Kidney epithelial cell (primary cell): ENCODE data around the gene EP400. TPM values are rescaled to one million over a fixed set of nuclear protein-coding genes. Genes with fewer than 3 reads are reported as not detected.
"Not testable (repeated sequence)": the region's sequence is repeated elsewhere in the genome, so short reads cannot be mapped to it uniquely, and the experiment has no call there.

Source experiments
- DNase-seq: peaks from one replicate; pipeline ENCODE4 v3.0.0-alpha.2; 2010; ENCODE audit warnings: low read depth
- H3K27me3 ChIP-seq: 2 replicates; pipeline ENCODE4 v1.6.0; 2011; ENCODE audit warnings: low read length; ENCODE audit not compliant: control insufficient read depth, insufficient read depth
- H3K36me3 ChIP-seq: 2 replicates; pipeline ENCODE4 v1.5.1; 2011; ENCODE audit warnings: low read length; ENCODE audit not compliant: control insufficient read depth, insufficient read depth
- H3K4me3 ChIP-seq: 2 replicates; pipeline ENCODE4 v1.5.1; 2011; ENCODE audit warnings: low read depth, mild to moderate bottlenecking, control low read depth, low read length
- total RNA-seq: library from RNA; depleted of rRNA; stranded (reverse); fragments of >200 nt; gene quantifications from 2 replicates; pipeline ENCODE4 v1.2.3, GENCODE V29; 2015
- TF ChIP-seq, protein P1 (sequence below): IDR thresholded peaks from 2 replicates; pipeline ENCODE4 v1.5.1; 2011; ENCODE audit warnings: mild to moderate bottlenecking, moderate library complexity, low read length, control low read depth, inconsistent platforms; ENCODE audit not compliant: insufficient read depth, poor library complexity, severe bottlenecking

EP400 gene
- total RNA-seq, 1 donor from 2014 or later, result 21.4 TPM

DNA sequence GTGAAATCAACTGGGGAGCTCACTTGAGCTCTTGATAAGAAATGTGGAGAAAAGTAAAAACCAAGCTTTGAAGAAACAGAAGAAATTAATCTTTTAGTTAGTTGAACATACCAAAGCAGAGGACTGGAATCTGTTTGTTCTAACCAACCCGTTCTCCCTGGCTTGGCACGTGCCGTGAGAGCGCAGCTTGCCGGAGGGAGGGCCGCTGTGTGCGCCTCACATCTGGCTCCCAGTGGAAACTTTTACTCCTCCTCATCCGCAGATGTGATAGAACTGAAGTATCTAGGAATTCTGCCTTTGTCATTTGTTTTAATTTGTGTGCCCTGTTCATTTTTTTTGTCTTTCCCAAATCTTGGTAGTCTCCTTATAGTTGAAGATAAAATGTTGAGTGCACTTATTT lies 129.5 kb downstream of the EP400 start:
- TF ChIP-seq, protein P1, sequence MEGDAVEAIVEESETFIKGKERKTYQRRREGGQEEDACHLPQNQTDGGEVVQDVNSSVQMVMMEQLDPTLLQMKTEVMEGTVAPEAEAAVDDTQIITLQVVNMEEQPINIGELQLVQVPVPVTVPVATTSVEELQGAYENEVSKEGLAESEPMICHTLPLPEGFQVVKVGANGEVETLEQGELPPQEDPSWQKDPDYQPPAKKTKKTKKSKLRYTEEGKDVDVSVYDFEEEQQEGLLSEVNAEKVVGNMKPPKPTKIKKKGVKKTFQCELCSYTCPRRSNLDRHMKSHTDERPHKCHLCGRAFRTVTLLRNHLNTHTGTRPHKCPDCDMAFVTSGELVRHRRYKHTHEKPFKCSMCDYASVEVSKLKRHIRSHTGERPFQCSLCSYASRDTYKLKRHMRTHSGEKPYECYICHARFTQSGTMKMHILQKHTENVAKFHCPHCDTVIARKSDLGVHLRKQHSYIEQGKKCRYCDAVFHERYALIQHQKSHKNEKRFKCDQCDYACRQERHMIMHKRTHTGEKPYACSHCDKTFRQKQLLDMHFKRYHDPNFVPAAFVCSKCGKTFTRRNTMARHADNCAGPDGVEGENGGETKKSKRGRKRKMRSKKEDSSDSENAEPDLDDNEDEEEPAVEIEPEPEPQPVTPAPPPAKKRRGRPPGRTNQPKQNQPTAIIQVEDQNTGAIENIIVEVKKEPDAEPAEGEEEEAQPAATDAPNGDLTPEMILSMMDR, result no peak
- H3K4me3 ChIP-seq, result no peak overlapping the region

DNA sequence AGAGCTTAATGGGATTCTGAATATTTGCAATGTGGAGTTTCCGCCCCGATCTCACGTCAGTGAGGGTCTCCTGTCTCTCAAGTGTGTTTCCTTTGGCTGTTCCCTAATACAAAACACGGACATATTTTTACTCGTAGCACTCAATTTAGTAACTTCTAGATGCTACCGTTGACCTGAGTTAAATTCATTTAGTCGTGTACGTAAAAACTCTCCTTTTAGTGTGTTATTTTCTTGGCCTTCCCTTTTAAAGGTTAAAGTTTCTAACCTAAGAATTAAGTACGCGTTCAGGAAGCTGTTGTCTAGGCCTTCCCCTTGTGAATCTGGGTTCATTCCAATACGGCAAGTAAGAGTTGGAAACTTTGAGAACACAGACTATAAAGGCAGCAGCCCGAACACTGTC lies 130.0 kb downstream of the EP400 start:
- Histone ChIP-seq H3K4me3 (no peak overlapping the region), H3K27me3 (no peaks in the 10 kb centered on the region), H3K36me3 (peaks cover 1% of the 10 kb centered on the region)
- TF ChIP-seq, protein P1, result no peak
- no peak for DNase-seq

More for the DNA sequence above, 129.5 kb downstream of the EP400 start:
- no peaks in the 10 kb centered on the region for H3K27me3 ChIP-seq
- peaks cover 1% of the 10 kb centered on the region for H3K36me3 ChIP-seq
- DNase-seq, result no peak

DNA sequence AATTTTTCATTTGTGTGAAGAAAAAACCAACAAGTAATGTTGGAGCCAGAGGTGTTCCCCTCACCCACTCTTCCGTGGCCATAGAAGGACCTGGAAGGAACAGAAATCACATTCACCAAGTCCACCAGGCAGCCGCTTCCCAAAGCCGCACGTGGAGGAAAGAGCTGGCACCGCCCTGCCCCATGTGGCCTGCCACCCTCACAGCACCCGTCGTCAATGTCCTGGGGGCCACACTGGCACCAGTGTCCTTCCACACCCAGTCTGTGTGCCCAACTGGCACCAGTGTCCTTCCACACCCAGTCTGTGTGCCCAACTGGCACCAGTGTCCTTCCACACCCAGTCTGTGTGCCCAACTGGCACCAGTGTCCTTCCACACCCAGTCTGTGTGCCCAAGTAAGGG lies 130.8 kb downstream of the EP400 start:
- H3K36me3 ChIP-seq, H3K4me3 ChIP-seq, H3K27me3 ChIP-seq, DNase-seq: not testable (repeated sequence)

DNA sequence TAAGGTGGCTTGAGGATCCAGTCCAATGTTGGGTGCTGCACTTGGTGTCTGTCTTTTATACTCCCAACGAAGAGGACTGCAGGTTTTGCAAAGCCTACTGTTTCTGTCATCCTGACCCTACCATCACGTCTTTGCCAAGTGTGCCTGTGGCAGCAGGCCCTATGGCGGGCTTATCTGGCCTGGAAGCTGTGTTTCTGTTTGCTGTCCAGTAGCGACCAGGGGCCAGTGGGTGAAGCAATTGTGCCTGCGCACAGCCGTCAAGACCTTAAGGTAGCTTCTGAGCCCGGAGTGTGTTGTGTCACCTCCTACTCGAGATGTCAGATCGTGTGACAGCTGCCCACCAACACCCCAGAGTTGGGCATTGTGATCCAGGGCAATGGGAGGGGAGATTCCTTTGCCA lies 131.7 kb downstream of the EP400 start:
- Histone ChIP-seq H3K36me3 (peaks cover 1% of the 10 kb centered on the region), H3K4me3 (no peak overlapping the region), H3K27me3 (no peaks in the 10 kb centered on the region)
- no peak for DNase-seq
- TF ChIP-seq, protein P1, result no peak

DNA sequence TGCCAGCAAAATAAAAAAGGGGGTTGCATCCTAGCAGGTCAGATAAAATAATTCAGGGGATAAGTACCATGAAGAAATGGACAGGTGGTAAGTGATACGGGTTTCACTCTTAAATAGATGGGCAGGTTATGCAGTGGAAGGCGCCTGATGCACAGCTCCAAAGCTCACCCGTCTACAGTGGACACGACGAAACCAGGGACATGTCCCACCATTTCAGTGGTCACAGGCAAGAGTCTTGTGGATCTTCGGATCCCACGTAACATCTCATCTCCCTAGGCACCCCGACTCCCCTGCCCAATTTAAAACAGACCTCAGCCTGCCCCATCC lies 133.8 kb downstream of the EP400 start:
- DNase-seq, result no peak
- TF ChIP-seq, protein P1, result no peak
- Histone ChIP-seq H3K4me3 (peak overlapping the region; percentile 38), H3K36me3 (no peaks in the 10 kb centered on the region), H3K27me3 (no peaks in the 10 kb centered on the region)

DNA sequence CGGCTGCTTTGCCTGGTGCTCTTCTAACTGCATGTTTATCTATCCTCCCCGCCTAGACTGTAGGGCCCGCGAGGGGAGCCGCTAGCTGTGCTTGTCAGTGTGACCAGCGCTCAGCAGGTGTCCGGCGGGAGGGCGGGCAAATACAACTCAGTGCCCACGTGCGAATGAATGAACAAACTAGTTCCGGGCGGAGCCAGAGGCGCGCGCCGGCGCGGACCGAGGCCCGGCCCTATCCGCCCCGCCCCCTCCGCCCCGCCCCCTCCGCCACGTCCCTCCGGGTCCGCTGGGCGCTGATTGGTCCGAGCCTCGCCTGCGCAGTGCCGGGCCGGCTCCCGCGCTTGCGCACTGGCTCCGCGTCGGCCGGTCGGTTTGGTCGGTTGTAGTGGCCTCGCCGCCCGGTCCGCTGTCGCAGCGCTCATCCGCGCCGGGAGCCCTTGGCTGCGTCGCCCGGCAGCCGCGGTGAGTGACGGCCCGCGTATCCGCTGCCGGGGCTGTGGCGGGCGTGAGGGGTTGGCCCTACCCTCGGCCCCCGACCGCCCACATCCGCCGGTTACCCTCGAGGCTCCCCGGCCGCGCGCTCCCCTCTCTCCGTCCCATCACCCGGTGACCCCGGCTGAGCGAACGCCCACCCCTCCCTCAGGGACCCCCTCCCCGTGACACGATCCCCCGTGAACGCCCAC lies 134.3 kb downstream of the EP400 start:
- Histone ChIP-seq H3K27me3 (no peaks in the 10 kb centered on the region), H3K36me3 (no peaks in the 10 kb centered on the region), H3K4me3 (peak overlapping the region; percentile 95)
- DNase-seq, result peak; percentile 57
- TF ChIP-seq, protein P1, result no peak
